H1 (cell line): ENCODE results near the gene PRDX5. TPM values are rescaled to one million over a fixed set of nuclear protein-coding genes. Genes with fewer than 3 reads are reported as not detected.

Source experiments
- CTCF ChIA-PET: fragments of 300-600 bp; sonication (Branson Sonifier 250); formaldehyde crosslinking; loops from one replicate; lab custom pipeline; 2021; ENCODE audit not compliant: partially characterized antibody; lab: Charles Lee
- POLR2A ChIA-PET: fragments of 300-600 bp; sonication (Branson Sonifier 250); formaldehyde crosslinking; loops from one replicate; lab custom pipeline; 2021; ENCODE audit warnings: inconsistent platforms; ENCODE audit not compliant: partially characterized antibody; lab: Charles Lee
- DNase-seq, 2 experiments: peaks; one replicate each; pipeline versions ENCODE4 v3.0.0 to v3.0.0-alpha.2; 2010 to 2022; ENCODE audit warnings: low spot score in 2 of 2, low read depth in 1 of 2, mixed read lengths in 1 of 2
- FAIRE-seq: peaks from 2 replicates; lab custom pipeline; 2011; peaks lifted over from hg19 to GRCh38; lab: Jason Lieb, UNC
- H2AFZ ChIP-seq: 2 replicates; pipeline ENCODE4 v1.8.1; 2012; ENCODE audit warnings: low read length, inconsistent platforms
- H2AK5ac ChIP-seq: 2 replicates; pipeline ENCODE4 v1.6.1; 2013; ENCODE audit warnings: low read depth, low read length
- H2BK120ac ChIP-seq: replicated peaks from 2 replicates; pipeline ENCODE3; 2013; ENCODE audit warnings: low read depth, low read length, inconsistent platforms
- H2BK12ac ChIP-seq: 2 replicates; pipeline ENCODE4 v1.6.1; 2013; ENCODE audit warnings: low read depth, low read length
- H2BK15ac ChIP-seq: 2 replicates; pipeline ENCODE4 v1.6.1; 2013; ENCODE audit warnings: low read length
- H2BK20ac ChIP-seq: 2 replicates; pipeline ENCODE4 v1.6.1; 2013; ENCODE audit warnings: low read length
- H2BK5ac ChIP-seq: 2 replicates; pipeline ENCODE4 v1.6.1; 2013; ENCODE audit warnings: low read depth, low read length
- H3K14ac ChIP-seq: 2 replicates; pipeline ENCODE4 v1.6.1; 2013; ENCODE audit warnings: inconsistent platforms; ENCODE audit not compliant: insufficient read length
- H3K18ac ChIP-seq: 2 replicates; pipeline ENCODE4 v1.6.1; 2013; ENCODE audit warnings: low read length; ENCODE audit errors: extremely low read depth
- H3K23ac ChIP-seq: 2 replicates; pipeline ENCODE4 v1.6.1; 2013; ENCODE audit warnings: inconsistent platforms; ENCODE audit not compliant: insufficient read length
- H3K23me2 ChIP-seq: 2 replicates; pipeline ENCODE4 v1.6.1; 2013; ENCODE audit warnings: low read depth, low read length
- H3K27ac ChIP-seq: 2 replicates; pipeline ENCODE4 v1.6.1; 2011; ENCODE audit warnings: low read depth, low read length, inconsistent platforms
- H3K27me3 ChIP-seq, 4 experiments: replicated peaks in 1 of 4; 1 replicate in 1 of 4; 2 replicates in 3 of 4; pipeline versions ENCODE4 v1.6.1 to v1.8.1; 2011 to 2013; ENCODE audit warnings: low read length in 3 of 4, mild to moderate bottlenecking in 3 of 4, inconsistent platforms in 2 of 4, mixed read lengths in 2 of 4, moderate library complexity in 1 of 4; ENCODE audit not compliant: control insufficient read depth in 3 of 4, insufficient read depth in 3 of 4; ENCODE audit errors: extremely low read depth in 1 of 4
- H3K36me3 ChIP-seq, 4 experiments: 2 replicates each; pipeline versions ENCODE4 v1.6.1 to v1.8.1; 2011 to 2013; ENCODE audit warnings: mild to moderate bottlenecking in 4 of 4, low read length in 3 of 4, moderate library complexity in 2 of 4, control low read depth in 1 of 4, inconsistent platforms in 1 of 4; ENCODE audit not compliant: insufficient read depth in 4 of 4, control insufficient read depth in 2 of 4
- H3K4ac ChIP-seq: replicated peaks from 2 replicates; pipeline ENCODE3; 2013; ENCODE audit warnings: low read length, low read depth, mixed read lengths, inconsistent platforms; ENCODE audit not compliant: insufficient read length
- H3K4me1 ChIP-seq, 4 experiments: replicated peaks in 1 of 4; 1 replicate in 1 of 4; 2 replicates in 3 of 4; pipeline versions ENCODE4 v1.6.1 to v1.8.1; 2011 to 2013; ENCODE audit warnings: low read length in 3 of 4, inconsistent platforms in 2 of 4, mixed read lengths in 1 of 4; ENCODE audit not compliant: insufficient read depth in 4 of 4, control insufficient read depth in 3 of 4
- H3K4me2 ChIP-seq, 2 experiments: 2 replicates each; pipeline versions ENCODE4 v1.6.1 to v1.8.1; 2011 to 2013; ENCODE audit warnings: low read depth in 2 of 2, low read length in 2 of 2, control low read depth in 1 of 2, inconsistent platforms in 1 of 2, mild to moderate bottlenecking in 1 of 2; ENCODE audit not compliant: insufficient read depth in 1 of 2
- H3K4me3 ChIP-seq, 4 experiments: fragments of 200-600, 300-600 bp in 1 of 4; sonication (generic), shearing (Covaris generic), sonication (Bioruptor Twin) in 1 of 4; 2 replicates each; pipeline versions ENCODE4 v1.5.1 to v1.8.1; 2011 to 2016; ENCODE audit warnings: low read length in 4 of 4, low read depth in 3 of 4, control low read depth in 2 of 4, inconsistent platforms in 2 of 4, mild to moderate bottlenecking in 2 of 4, mixed read lengths in 1 of 4, moderate library complexity in 1 of 4; ENCODE audit not compliant: insufficient read depth in 2 of 4; ENCODE audit errors: extremely low read depth in 1 of 4
- H3K56ac ChIP-seq: replicated peaks from 2 replicates; pipeline ENCODE3; 2013; ENCODE audit warnings: low read depth, mild to moderate bottlenecking, mixed read lengths, low read length, inconsistent platforms; ENCODE audit not compliant: insufficient read length
- H3K79me1 ChIP-seq: 2 replicates; pipeline ENCODE4 v1.6.1; 2013; ENCODE audit warnings: low read depth, low read length, control low read depth
- H3K79me2 ChIP-seq, 2 experiments: 2 replicates each; pipeline versions ENCODE4 v1.6.1 to v1.8.1; 2012 to 2013; ENCODE audit warnings: low read length in 2 of 2, mild to moderate bottlenecking in 2 of 2, inconsistent platforms in 1 of 2; ENCODE audit not compliant: insufficient read depth in 2 of 2, control insufficient read depth in 1 of 2
- H3K9ac ChIP-seq, 4 experiments: replicated peaks in 1 of 4; 1 replicate in 1 of 4; 2 replicates in 3 of 4; pipeline versions ENCODE4 v1.6.1 to v1.8.1; 2011 to 2013; ENCODE audit warnings: low read depth in 3 of 4, low read length in 3 of 4, control low read depth in 2 of 4, mild to moderate bottlenecking in 2 of 4, moderate library complexity in 2 of 4, inconsistent platforms in 1 of 4; ENCODE audit errors: extremely low read depth in 1 of 4
- H3K9me3 ChIP-seq, 2 experiments: 2 replicates each; pipeline versions ENCODE4 v1.6.1 to v1.8.1; 2012 to 2013; ENCODE audit warnings: mild to moderate bottlenecking in 2 of 2, moderate library complexity in 2 of 2, control low read depth in 1 of 2, inconsistent platforms in 1 of 2, low read depth in 1 of 2, low read length in 1 of 2, mixed read lengths in 1 of 2; ENCODE audit not compliant: insufficient read depth in 2 of 2
- H4K20me1 ChIP-seq, 2 experiments: replicated peaks in 1 of 2; 2 replicates each; pipeline versions ENCODE3 to v1.8.1; 2011 to 2013; ENCODE audit warnings: inconsistent platforms in 2 of 2, low read length in 2 of 2, mild to moderate bottlenecking in 1 of 2; ENCODE audit not compliant: insufficient read depth in 2 of 2, control insufficient read depth in 1 of 2
- H4K5ac ChIP-seq: 2 replicates; pipeline ENCODE4 v1.6.1; 2013; ENCODE audit warnings: low read length, low read depth, mixed read lengths, inconsistent platforms; ENCODE audit not compliant: insufficient read length
- H4K8ac ChIP-seq: 2 replicates; pipeline ENCODE4 v1.8.0; 2013; ENCODE audit warnings: mild to moderate bottlenecking, moderate library complexity, low read length, inconsistent platforms; ENCODE audit not compliant: insufficient read depth; ENCODE audit errors: extremely low read depth
- H4K91ac ChIP-seq: replicated peaks from 2 replicates; pipeline ENCODE3; 2013; ENCODE audit warnings: low read length, mixed read lengths, inconsistent platforms; ENCODE audit not compliant: insufficient read length
- ASH2L ChIP-seq: fragments of 200-600, 300-600 bp; sonication (generic); IDR thresholded peaks from one replicate; pipeline ENCODE4 v1.7.1; 2017; ENCODE audit warnings: low read length
- BCL11A ChIP-seq, 2 experiments: IDR thresholded peaks; one replicate each; pipeline ENCODE4 v1.6.1; 2011; ENCODE audit warnings: low read depth in 2 of 2, low read length in 2 of 2, mild to moderate bottlenecking in 2 of 2
- CREB1 ChIP-seq: IDR thresholded peaks from 2 replicates; pipeline ENCODE4 v1.6.1; 2012; ENCODE audit warnings: inconsistent platforms
- POLR2AphosphoS5 ChIP-seq: IDR thresholded peaks from 2 replicates; pipeline ENCODE4 v1.6.1; 2011; ENCODE audit warnings: low read depth, low read length
- RAD21 ChIP-seq, 2 experiments: IDR thresholded peaks in 1 of 2; conservative IDR thresholded peaks in 1 of 2; 2 replicates each; pipeline ENCODE4 v1.6.1; 2011; ENCODE audit warnings: low read depth in 2 of 2, low read length in 2 of 2, improper control_type of control experiment in 1 of 2, inconsistent platforms in 1 of 2, mild to moderate bottlenecking in 1 of 2, moderate library complexity in 1 of 2
- SAP30 ChIP-seq: fragments of 300-600 bp; sonication (generic); IDR thresholded peaks from 2 replicates; pipeline ENCODE4 v1.7.1; 2012; ENCODE audit warnings: low read length, moderate library complexity, mild to moderate bottlenecking, inconsistent platforms; ENCODE audit not compliant: insufficient read depth, insufficient replicate concordance
- WGBS, 2 experiments: shearing (Covaris generic) in 1 of 2; methylation state at CpG; one replicate each; pipeline versions ENCODE4 v1.1.6 to v1.1.7; 2013 to 2015; ENCODE audit warnings: low lambda C conversion rate in 2 of 2, mixed read lengths in 2 of 2, inconsistent platforms in 1 of 2, low coverage in 1 of 2, missing lambda C conversion rate in 1 of 2; ENCODE audit not compliant: insufficient replicate concordance in 2 of 2, insufficient coverage in 1 of 2, insufficient read length in 1 of 2; ENCODE audit errors: extremely low coverage in 1 of 2, missing lambda C conversion rate in 1 of 2; 5-methylcytosine and 5-hydroxymethylcytosine counted together
- polyA plus RNA-seq, 7 experiments: library from polyadenylated mRNA; depleted of rRNA in 3 of 7; stranded (reverse) in 5 of 7; unstranded in 2 of 7; fragments of >200 nt in 5 of 7; fragments of 200-250 nt in 2 of 7; gene quantifications; 1 replicate in 5 of 7; 2 replicates in 1 of 7; 4 replicates in 1 of 7; pipeline versions ENCODE4 v1.2.1 to v1.2.3, GENCODE V29; 2011 to 2013; ENCODE audit warnings: missing spikeins in 2 of 7, mixed read lengths in 2 of 7
- total RNA-seq: library from RNA; stranded (reverse); fragmentation: NEBNext Ultra II Directional; extraction: Animal tissue kit (Norgen Biotek cat#: 25700); gene quantifications from 2 replicates; pipeline ENCODE4 v1.2.1, GENCODE V29; 2021

Gene PRDX5
- total and polyA plus RNA-seq, 2 of the 8 experiments (the other 6 are each of a cell fraction or from before 2014, with no cell fraction given), result 201 to 582 TPM

DNA sequence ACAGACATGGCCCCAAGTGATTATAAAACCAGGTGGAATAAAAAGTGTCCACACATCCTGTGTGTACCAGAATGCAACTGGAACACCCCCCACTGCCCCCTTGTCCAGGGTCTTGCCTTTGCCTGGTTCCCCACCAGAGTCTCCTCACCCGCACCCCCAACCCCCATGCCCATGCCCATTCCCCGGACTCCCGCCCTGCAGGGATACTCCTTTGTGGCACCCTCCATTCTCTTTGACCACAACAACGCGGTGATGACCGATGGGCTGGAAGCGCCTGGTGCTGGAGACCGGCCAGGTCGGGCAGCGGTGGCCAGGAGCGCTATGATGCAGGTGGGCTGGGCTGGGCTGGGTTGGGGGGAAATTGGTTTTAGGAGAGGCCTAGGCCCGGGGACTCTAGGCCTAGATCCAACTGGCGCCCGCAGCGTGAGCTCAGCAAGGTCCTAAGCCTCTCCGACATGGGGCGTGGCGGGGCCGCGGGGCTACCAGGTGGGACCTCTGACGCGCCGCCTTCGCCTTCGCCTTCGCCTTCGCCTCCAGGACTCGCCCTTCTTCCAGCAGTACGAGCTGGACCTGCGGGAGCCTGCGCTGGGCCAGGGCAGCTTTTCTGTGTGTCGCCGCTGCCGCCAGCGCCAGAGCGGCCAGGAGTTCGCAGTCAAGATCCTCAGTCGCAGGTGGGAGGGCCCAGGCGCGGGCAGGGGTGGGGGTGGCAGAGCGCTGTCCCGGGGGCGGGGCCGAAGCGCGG lies 50.2 kb downstream of the PRDX5 start:
- Histone ChIP-seq H3K27me3 (no peaks in the 10 kb centered on the region), H4K20me1 (no peaks in the 10 kb centered on the region), H3K23ac (no peak overlapping the region), H3K79me2 (no peaks in the 10 kb centered on the region), H3K4me3 (no peak overlapping the region), H2AFZ (no peak overlapping the region), H4K5ac (no peak overlapping the region), H2BK120ac (no peak overlapping the region), H2AK5ac (no peak overlapping the region), H2BK20ac (no peak overlapping the region), H3K18ac (no peak overlapping the region), H3K79me1 (no peaks in the 10 kb centered on the region; the same call in 1 of the 2 replicates), H3K9me3 (no peaks in the 10 kb centered on the region), H3K4me2 (no peak overlapping the region), H4K91ac (no peak overlapping the region), H3K23me2 (no peaks in the 10 kb centered on the region; the same call in 1 of the 2 replicates), H4K8ac (peak overlapping the region; percentile 71; the same call in 1 of the 2 replicates), H3K4ac (no peak overlapping the region), H3K9ac (no peak overlapping the region), H3K14ac (no peak overlapping the region), H3K36me3 (peaks cover 0 to 14% (median under 1%) of the 10 kb centered on the region in 4 experiments; a peak in 4 of 8 replicates), H3K4me1 (peaks cover 0 to 5% (median under 1%) of the 10 kb centered on the region in 4 experiments; a peak in 4 of 7 replicates), H3K56ac (no peak overlapping the region), H2BK12ac (no peak overlapping the region), H3K27ac (no peak overlapping the region), H2BK15ac (no peak overlapping the region), H2BK5ac (no peak overlapping the region)
- TF ChIP-seq ASH2L (no peak), BCL11A (IDR thresholded peaks at IDR 0.05; ENCODE audit: low read depth in 2 of 2, low read length in 2 of 2) (no peak), CREB1 (no peak), RAD21 (IDR thresholded peaks at IDR 0.05 in 1 of 2, conservative IDR thresholded peaks at IDR 0.05 in 1 of 2; ENCODE audit: low read depth in 2 of 2, low read length in 2 of 2) (no peak), SAP30 (no peak), POLR2AphosphoS5 (no peak)
- FAIRE-seq, result no peak
- POLR2A ChIA-PET, result no interaction called here
- WGBS, 2 experiments, result 90% methylated on average over 35 of the region's 46 CpGs; no CpG with 5 or more reads in 1 of the 2 experiments
- CTCF ChIA-PET, result interaction anchor here (0.7 to 8.3 kb wide), 5 partner anchors 13 to 337 kb away, joined by 3 to 80 read pairs (median 3); no protein-coding TSS in a partner anchor
- no peak for DNase-seq
